SIG-M5 treated with dmso at 0.1 percent for 504 hours (cell line): ENCODE data around the gene SMTN.

Experiments used
- DNase-seq: peaks from one replicate; lab custom pipeline; 2025; ENCODE audit not compliant: unreplicated experiment; lab: John Stamatoyannopoulos, UW

The SMTN gene

GRCh38 chr22:31125521-31126117 is 44.5 kb downstream of the SMTN start:
- DNase-seq, result no peak

- DNase-seq, result no peak
These were observed 45.2 kb downstream of the SMTN start for GRCh38 chr22:31126128-31126868.

GRCh38 chr22:31126869-31127175 is 45.7 kb downstream of the SMTN start:
- no peak for DNase-seq

GRCh38 chr22:31127181-31127772 is 46.2 kb downstream of the SMTN start:
- DNase-seq, result no peak

- DNase-seq, result no peak
These were observed 47.0 kb downstream of the SMTN start for GRCh38 chr22:31128156-31128555.

- DNase-seq, result no peak
These were observed 49.8 kb downstream of the SMTN start for GRCh38 chr22:31130873-31131272.

GRCh38 chr22:31133911-31134310 is 52.8 kb downstream of the SMTN start:
- DNase-seq, result no peak

- no peak for DNase-seq
These were observed 53.6 kb downstream of the SMTN start for GRCh38 chr22:31134688-31135087.

GRCh38 chr22:31135706-31136105 is 54.6 kb downstream of the SMTN start:
- DNase-seq, result no peak

GRCh38 chr22:31136155-31136554 is 55.0 kb downstream of the SMTN start:
- DNase-seq, result no peak

- no peak for DNase-seq
These were observed 55.6 kb downstream of the SMTN start for GRCh38 chr22:31136711-31137110.

- no peak for DNase-seq
These were observed 56.6 kb downstream of the SMTN start for GRCh38 chr22:31137721-31138120.

- DNase-seq, result no peak
These were observed 57.0 kb downstream of the SMTN start for GRCh38 chr22:31138126-31138525.

GRCh38 chr22:31139066-31139465 is 57.9 kb downstream of the SMTN start:
- DNase-seq, result no peak

GRCh38 chr22:31139866-31140716 is 59.0 kb downstream of the SMTN start, which contains the start of gene PLA2G3:
Gene PLA2G3 (minus strand): TSS chr22:31140508. CDS start chr22:31140354, 154 bp downstream.
- DNase-seq, result no peak

- DNase-seq, result no peak
These were observed 59.6 kb downstream of the SMTN start for GRCh38 chr22:31140746-31141145.

GRCh38 chr22:31141551-31141950 is 60.4 kb downstream of the SMTN start:
- DNase-seq, result no peak

- DNase-seq, result no peak
These were observed 61.2 kb downstream of the SMTN start for GRCh38 chr22:31142285-31142684.

GRCh38 chr22:31143038-31143437 is 61.9 kb downstream of the SMTN start:
- DNase-seq, result no peak

GRCh38 chr22:31143537-31143936 is 62.4 kb downstream of the SMTN start:
- DNase-seq, result no peak

- no peak for DNase-seq
These were observed 63.1 kb downstream of the SMTN start for GRCh38 chr22:31144223-31144622.

GRCh38 chr22:31148488-31148887 is 67.4 kb downstream of the SMTN start:
- no peak for DNase-seq
